HepG2 (cell line): Measurements from ENCODE around the gene INHBE. TPM values are rescaled to one million over a fixed set of nuclear protein-coding genes. Genes with fewer than 3 reads are reported as not detected.

Experiments used
- BCL6 ChIP-seq: IDR thresholded peaks from 2 replicates; pipeline ENCODE4 v1.6.1; 2016; ENCODE audit warnings: missing genetic modification reagents, missing compliant biosample characterization
- EZH2 ChIP-seq: conservative IDR thresholded peaks from 2 replicates; pipeline ENCODE4 v1.6.1; 2012; ENCODE audit warnings: mild to moderate bottlenecking, low read depth, low read length, moderate library complexity
- MYPOP ChIP-seq: sonication (generic); formaldehyde crosslinking; IDR thresholded peaks from 2 replicates; pipeline ENCODE4 v1.8.1; 2023; ENCODE audit warnings: mild to moderate bottlenecking, moderate library complexity, missing genetic modification reagents
- NONO ChIP-seq, 2 experiments: fragments of 450-650 bp in 1 of 2; sonication (generic) in 1 of 2; formaldehyde crosslinking in 1 of 2; IDR thresholded peaks in 1 of 2; conservative IDR thresholded peaks in 1 of 2; 2 replicates each; pipeline versions ENCODE4 v1.6.1 to v1.8.0; 2017 to 2022; ENCODE audit warnings: mild to moderate bottlenecking in 1 of 2, missing genetic modification reagents in 1 of 2, moderate library complexity in 1 of 2
- NR2C2 ChIP-seq: sonication (generic); formaldehyde crosslinking; IDR thresholded peaks from 2 replicates; pipeline ENCODE4 v1.4.0; 2020; ENCODE audit warnings: missing genetic modification reagents, mild to moderate bottlenecking, moderate library complexity, borderline replicate concordance
- PRMT3 ChIP-seq: sonication (generic); formaldehyde crosslinking; IDR thresholded peaks from 2 replicates; pipeline ENCODE4 v1.8.1; 2022; ENCODE audit warnings: low read depth, mild to moderate bottlenecking, moderate library complexity, missing genetic modification reagents, borderline replicate concordance
- TMF1 ChIP-seq: sonication (generic); formaldehyde crosslinking; IDR thresholded peaks from 2 replicates; pipeline ENCODE4 v1.8.1; 2022; ENCODE audit warnings: low read depth, missing genetic modification reagents
- ZNF232 ChIP-seq: sonication (generic); formaldehyde crosslinking; IDR thresholded peaks from 2 replicates; pipeline ENCODE4 v1.4.0; 2020; ENCODE audit warnings: missing genetic modification reagents, borderline replicate concordance
- ZNF317 ChIP-seq: sonication (generic); formaldehyde crosslinking; IDR thresholded peaks from 2 replicates; pipeline ENCODE4 v1.5.0; 2020; ENCODE audit warnings: mild to moderate bottlenecking, missing genetic modification reagents
- ZNF333 ChIP-seq: sonication (generic); formaldehyde crosslinking; IDR thresholded peaks from 2 replicates; pipeline ENCODE4 v1.4.0; 2020; ENCODE audit warnings: mild to moderate bottlenecking, missing genetic modification reagents, borderline replicate concordance
- ZNF547 ChIP-seq: sonication (generic); formaldehyde crosslinking; IDR thresholded peaks from 2 replicates; pipeline ENCODE4 v1.5.1; 2020; ENCODE audit warnings: mild to moderate bottlenecking, missing genetic modification reagents
- ZNF878 ChIP-seq: sonication (generic); formaldehyde crosslinking; IDR thresholded peaks from 2 replicates; pipeline ENCODE4 v1.8.1; 2023; ENCODE audit warnings: mild to moderate bottlenecking, missing genetic modification reagents, moderate library complexity
- polyA plus RNA-seq, 8 experiments: library from polyadenylated mRNA; depleted of rRNA in 3 of 8; stranded (reverse) in 7 of 8; unstranded in 1 of 8; fragments of >200 nt; fragmentation: Illumina TruSeq in 4 of 8; extraction: Trizol in 4 of 8; gene quantifications; 2 replicates each; pipeline versions ENCODE4 v1.2.1 to v1.2.3, GENCODE V29; 2011 to 2016; ENCODE audit warnings: low read depth in 4 of 8, missing spikeins in 1 of 8, mixed read lengths in 1 of 8; ENCODE audit not compliant: insufficient read depth in 1 of 8
- total RNA-seq, 5 experiments: library from RNA; depleted of rRNA; stranded (reverse); fragments of >200 nt; fragmentation: Illumina TruSeq; extraction: Trizol; gene quantifications; 2 replicates each; pipeline ENCODE4 v1.2.3, GENCODE V29; 2016; ENCODE audit warnings: low read depth in 1 of 5
- TF ChIP-seq, protein P1 (sequence below): IDR thresholded peaks from 2 replicates; pipeline ENCODE4 v1.4.0; 2020; ENCODE audit warnings: mild to moderate bottlenecking, missing genetic modification reagents
- TF ChIP-seq, protein P2 (sequence below): IDR thresholded peaks from 2 replicates; pipeline ENCODE4 v1.6.1; 2016; ENCODE audit warnings: control low read depth
- TF ChIP-seq, protein P3 (sequence below): sonication (generic); formaldehyde crosslinking; IDR thresholded peaks from 2 replicates; pipeline ENCODE4 v1.4.0; 2020; ENCODE audit warnings: mild to moderate bottlenecking, missing genetic modification reagents

INHBE gene
- total and polyA plus RNA-seq, 2 of the 13 experiments (the other 11 are each of a cell fraction or from before 2014, with no cell fraction given): 17.0 to 32.0 TPM

DNA sequence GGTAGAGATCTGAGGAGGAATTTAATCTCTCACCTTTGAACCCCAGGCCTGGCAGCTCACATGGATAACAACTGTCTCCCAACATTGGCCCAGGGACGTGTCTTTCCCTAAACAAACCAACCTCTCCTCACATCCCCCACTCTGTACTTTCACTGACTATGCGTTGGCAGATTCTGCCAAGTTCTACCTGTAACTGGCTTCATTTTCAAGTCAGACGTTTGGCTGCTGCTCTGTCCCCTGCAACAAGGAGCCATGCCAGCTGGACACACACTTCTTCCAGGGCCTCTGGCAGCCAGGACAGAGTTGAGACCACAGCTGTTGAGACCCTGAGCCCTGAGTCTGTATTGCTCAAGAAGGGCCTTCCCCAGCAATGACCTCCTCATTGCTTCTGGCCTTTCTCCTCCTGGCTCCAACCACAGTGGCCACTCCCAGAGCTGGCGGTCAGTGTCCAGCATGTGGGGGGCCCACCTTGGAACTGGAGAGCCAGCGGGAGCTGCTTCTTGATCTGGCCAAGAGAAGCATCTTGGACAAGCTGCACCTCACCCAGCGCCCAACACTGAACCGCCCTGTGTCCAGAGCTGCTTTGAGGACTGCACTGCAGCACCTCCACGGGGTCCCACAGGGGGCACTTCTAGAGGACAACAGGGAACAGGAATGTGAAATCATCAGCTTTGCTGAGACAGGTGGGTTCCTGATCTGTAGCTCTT, 20.4 kb upstream of the INHBE start, which contains the start of gene INHBC (continued):
- TF ChIP-seq, protein P1, sequence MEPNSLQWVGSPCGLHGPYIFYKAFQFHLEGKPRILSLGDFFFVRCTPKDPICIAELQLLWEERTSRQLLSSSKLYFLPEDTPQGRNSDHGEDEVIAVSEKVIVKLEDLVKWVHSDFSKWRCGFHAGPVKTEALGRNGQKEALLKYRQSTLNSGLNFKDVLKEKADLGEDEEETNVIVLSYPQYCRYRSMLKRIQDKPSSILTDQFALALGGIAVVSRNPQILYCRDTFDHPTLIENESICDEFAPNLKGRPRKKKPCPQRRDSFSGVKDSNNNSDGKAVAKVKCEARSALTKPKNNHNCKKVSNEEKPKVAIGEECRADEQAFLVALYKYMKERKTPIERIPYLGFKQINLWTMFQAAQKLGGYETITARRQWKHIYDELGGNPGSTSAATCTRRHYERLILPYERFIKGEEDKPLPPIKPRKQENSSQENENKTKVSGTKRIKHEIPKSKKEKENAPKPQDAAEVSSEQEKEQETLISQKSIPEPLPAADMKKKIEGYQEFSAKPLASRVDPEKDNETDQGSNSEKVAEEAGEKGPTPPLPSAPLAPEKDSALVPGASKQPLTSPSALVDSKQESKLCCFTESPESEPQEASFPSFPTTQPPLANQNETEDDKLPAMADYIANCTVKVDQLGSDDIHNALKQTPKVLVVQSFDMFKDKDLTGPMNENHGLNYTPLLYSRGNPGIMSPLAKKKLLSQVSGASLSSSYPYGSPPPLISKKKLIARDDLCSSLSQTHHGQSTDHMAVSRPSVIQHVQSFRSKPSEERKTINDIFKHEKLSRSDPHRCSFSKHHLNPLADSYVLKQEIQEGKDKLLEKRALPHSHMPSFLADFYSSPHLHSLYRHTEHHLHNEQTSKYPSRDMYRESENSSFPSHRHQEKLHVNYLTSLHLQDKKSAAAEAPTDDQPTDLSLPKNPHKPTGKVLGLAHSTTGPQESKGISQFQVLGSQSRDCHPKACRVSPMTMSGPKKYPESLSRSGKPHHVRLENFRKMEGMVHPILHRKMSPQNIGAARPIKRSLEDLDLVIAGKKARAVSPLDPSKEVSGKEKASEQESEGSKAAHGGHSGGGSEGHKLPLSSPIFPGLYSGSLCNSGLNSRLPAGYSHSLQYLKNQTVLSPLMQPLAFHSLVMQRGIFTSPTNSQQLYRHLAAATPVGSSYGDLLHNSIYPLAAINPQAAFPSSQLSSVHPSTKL (CRISPR knock-in tag): no peak
- TF ChIP-seq EZH2: no peak
- no peak for TF ChIP-seq NONO (IDR thresholded peaks at IDR 0.05)
- TF ChIP-seq NONO (CRISPR knock-in tag; conservative IDR thresholded peaks at IDR 0.05): no peak
- no peak for TF ChIP-seq ZNF547 (CRISPR knock-in tag)
- TF ChIP-seq, protein P2, sequence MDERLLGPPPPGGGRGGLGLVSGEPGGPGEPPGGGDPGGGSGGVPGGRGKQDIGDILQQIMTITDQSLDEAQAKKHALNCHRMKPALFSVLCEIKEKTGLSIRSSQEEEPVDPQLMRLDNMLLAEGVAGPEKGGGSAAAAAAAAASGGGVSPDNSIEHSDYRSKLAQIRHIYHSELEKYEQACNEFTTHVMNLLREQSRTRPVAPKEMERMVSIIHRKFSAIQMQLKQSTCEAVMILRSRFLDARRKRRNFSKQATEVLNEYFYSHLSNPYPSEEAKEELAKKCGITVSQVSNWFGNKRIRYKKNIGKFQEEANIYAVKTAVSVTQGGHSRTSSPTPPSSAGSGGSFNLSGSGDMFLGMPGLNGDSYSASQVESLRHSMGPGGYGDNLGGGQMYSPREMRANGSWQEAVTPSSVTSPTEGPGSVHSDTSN (CRISPR knock-in tag): no peak
- TF ChIP-seq TMF1 (CRISPR knock-in tag): peak; percentile 64; the same call in 1 of the 2 replicates
- no peak for TF ChIP-seq ZNF878 (CRISPR knock-in tag)
- peak; percentile 70 for TF ChIP-seq NR2C2 (CRISPR knock-in tag)
- TF ChIP-seq ZNF333 (CRISPR knock-in tag): no peak
- 0 out of 2 replicates have a peak, but pooled peaks have one; percentile 33 for TF ChIP-seq MYPOP
- TF ChIP-seq PRMT3 (CRISPR knock-in tag): no peak
- no peak for TF ChIP-seq ZNF232 (CRISPR knock-in tag)
- TF ChIP-seq, protein P3, sequence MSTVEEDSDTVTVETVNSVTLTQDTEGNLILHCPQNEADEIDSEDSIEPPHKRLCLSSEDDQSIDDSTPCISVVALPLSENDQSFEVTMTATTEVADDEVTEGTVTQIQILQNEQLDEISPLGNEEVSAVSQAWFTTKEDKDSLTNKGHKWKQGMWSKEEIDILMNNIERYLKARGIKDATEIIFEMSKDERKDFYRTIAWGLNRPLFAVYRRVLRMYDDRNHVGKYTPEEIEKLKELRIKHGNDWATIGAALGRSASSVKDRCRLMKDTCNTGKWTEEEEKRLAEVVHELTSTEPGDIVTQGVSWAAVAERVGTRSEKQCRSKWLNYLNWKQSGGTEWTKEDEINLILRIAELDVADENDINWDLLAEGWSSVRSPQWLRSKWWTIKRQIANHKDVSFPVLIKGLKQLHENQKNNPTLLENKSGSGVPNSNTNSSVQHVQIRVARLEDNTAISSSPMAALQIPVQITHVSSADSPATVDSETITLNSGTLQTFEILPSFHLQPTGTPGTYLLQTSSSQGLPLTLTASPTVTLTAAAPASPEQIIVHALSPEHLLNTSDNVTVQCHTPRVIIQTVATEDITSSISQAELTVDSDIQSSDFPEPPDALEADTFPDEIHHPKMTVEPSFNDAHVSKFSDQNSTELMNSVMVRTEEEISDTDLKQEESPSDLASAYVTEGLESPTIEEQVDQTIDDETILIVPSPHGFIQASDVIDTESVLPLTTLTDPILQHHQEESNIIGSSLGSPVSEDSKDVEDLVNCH (CRISPR knock-in tag): no peak
- no peak for TF ChIP-seq BCL6
- TF ChIP-seq ZNF317 (CRISPR knock-in tag): 0 out of 2 replicates have a peak, but pooled peaks have one; percentile 15
